Stimulated activated CD4-positive, alpha-beta T cell treated with anti-CD3 and anti-CD28 coated beads, TNF-alpha, amount 100 ng/mL, for 1 hour (primary cell): ENCODE data around the gene NDUFC2.
"Not testable (repeated sequence)": the region's sequence is repeated elsewhere in the genome, so short reads cannot be mapped to it uniquely, and the experiment has no call there.

Experiments used
- DNase-seq, 3 donors: peaks; one replicate each; pipeline ENCODE4 v3.0.0-alpha.2; 2020; ENCODE audit warnings: low read depth in 3 of 3, low spot score in 1 of 3

The NDUFC2 gene

DNA sequence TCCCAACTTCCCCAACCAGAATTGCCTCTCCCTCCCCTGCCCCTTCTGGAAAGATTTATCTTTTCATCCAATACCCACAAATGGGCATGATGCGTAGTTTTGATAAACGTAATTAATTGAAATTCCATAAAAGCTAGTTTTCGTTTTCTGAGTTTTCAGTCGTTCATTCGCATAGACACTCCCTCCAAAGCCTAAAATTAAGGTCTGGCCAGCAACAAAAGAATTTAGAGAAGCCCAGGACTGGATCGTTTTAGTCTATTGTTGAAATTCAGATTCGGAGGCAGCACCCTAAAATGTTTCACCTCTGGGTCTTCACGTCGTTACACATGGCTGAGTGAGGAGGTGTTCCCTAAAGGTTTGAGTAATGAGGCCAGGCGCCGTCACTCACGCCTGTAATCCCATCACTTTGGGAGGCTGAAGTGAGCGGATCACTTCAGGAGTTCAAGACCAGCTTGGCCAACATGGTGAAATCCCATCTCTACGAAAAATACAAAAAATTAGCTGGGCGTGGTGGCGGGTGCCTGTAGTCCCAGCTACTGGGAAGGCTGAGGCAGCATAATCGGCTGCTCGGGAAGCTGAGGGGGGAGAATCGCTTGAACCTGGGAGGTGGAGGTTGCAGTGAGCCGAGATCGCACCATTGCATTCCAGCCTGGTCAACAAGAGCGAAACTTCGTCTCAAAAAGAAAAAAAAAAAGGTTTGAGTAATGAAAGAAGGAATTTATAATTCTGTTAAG is 589 bp upstream of the NDUFC2 start:
- DNase-seq: no peak

DNA sequence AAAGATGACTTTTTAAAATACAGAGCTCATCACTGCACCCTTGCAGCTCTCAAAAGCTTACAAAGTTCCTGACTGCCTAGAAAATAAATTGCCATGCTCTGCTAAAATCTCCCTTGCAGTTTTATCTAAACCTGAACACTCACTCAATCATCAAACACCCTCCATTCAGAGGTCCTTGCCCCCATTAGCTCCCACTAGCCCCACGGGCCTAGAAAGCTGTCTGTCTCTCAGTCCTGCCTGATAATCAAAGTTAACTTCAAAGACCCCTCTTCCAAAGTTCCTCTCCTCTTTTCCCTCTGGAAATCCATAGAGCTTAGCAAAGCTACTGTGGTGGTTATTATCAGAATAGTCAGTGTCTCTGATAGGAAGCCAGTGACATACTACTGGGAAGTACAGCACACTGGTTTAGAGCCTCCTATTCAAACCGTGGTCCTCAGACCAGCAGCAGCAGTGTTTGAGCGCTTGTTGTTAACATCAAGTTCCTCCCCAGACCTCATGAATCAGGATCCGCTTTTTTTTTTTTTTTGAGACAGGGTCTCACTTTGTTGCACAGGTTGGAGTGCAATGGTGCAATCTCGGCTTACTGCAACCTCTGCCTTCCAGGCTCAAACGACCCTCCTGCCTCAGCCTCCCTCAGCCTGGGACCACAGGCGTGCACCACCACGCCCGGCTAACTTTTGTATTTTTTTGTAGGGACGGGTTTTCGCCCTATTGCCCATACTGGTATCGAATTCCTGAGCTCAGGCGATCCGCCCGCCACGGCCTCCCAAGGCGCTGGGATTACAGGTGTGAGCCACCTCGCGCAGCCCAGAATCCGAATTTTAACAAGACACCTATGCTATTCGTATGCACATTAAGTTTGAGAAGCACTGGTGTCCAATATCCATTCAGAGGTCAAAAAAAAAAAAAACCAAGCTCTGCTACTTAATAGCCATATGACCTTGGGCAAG is 1.2 kb downstream of the NDUFC2 start:
- no peak for DNase-seq

DNA sequence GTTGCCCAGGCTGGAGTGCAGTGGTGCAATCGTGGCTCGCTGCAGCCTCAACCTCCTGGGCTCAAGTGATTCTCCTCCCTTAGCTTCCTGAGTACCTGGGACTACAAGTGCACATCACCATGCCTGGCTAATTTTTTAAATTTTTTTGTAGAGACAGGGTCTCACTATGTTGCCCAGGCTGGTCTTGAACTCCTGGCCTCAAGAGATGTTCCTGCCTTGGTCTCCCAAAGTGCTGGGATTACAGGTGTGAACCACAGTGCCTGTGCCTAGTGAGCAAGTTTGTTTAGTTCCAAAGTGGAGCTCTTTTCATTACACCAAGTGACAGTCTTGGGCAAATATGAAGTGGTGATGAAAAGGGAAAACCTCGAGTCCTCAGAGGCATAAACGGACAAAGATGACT is 2.1 kb downstream of the NDUFC2 start:
- DNase-seq: not testable (repeated sequence)

DNA sequence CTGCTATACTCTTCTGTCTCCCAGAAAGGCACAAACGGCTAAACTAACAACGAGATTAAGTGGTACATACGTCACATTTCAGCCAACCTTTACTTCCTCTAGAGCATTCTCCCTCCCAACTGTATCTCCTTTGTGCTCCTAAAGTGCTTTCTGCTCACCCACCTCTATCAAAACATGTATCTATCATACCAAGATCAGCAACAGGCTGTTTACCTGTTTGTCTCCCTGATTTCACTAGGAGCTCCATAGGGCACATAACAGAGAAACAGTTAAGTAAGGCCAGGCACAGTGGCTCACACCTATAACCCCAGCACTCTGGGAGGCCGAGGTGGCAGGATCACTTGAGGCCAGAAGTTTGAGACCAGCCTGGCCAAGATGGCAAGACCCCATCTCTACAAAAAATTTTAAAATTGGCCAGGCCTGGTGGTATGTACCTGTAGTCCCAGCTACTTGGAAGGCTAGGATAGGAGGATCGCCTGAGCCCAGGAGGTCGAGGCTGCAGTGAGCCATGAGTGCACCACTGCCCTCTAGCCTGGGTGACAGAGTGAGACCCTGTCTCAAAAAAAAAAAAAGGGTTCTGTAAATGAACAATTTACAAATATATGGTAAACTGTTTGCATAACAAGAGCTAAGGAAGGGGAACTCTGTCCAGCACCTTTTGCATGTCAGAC is 2.8 kb downstream of the NDUFC2 start:
- DNase-seq: no peak

DNA sequence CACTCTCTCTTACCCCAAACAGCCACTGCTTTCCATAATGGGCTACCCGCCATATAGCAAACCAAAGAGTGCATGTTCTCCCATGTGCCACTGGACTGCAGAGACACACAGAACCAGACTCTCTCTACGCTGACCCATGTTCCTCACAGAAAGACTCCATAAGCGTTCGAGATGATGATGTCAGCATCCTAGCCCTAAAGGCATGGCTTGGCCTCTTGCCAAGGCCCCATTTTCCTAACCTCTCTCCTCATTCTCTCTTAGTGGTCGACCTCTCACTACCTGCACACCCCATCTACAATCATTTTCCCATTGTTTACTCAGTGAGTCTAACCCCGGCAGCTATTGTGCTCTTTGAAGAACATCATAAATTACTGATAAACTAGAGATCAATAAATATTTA is 4.9 kb downstream of the NDUFC2 start:
- DNase-seq: no peak

DNA sequence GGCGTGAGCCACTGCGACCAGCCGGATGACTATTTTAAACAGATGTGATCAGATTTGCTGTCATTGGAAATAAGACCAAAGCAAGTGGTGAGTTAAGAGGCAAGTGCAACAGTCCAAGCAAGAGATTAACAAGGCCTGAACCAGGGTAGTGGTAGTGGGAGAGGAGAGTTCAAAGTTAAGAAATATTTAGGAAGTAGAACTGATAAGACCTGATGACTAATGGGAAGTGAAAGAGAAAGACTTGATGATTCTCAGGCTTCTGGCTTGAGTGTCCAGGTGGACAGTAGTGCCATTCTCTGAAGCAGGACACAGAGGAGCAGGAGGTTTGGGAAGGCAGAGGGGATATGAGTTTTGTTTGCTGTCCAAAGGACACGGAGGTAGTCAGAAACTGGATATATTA is 7.2 kb downstream of the NDUFC2 start:
- no peak for DNase-seq

DNA sequence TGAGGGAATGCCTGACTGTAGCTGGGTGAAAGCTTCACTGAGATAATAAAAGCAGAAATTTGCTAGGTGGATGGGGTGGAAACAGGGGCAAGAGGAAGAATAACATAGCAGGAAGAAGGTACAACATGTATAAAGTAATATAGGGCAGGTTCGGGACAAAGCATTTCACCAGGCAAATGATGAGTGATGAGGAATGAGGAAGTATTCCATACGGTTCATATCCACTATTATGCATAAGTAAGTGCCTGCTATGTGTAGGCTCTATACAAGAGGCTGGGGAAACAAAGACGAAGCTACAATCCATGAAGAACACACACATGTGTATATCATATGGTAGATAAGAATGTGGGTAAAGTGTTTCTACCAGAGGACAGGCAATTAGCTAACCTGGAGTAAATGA is 7.9 kb downstream of the NDUFC2 start:
- DNase-seq: no peak

DNA sequence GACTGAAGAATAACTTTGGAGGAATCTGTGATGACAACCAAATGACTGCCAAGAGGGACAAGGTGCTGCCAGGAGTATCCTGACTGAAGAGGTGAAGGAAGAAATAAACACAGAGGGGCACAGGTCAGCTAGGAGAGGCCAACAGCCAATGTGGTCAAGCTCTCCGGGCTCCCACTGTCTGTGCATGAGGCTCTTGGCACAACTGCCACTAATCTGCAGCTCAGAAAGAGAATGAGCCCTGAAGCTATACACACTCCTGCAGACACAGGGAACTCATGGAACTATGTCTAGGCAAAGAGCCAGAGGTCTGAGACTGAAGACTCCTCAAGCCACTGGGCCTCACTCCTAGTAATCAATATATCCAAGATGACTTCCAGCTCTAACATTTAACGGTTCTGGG is 9.0 kb downstream of the NDUFC2 start:
- no peak for DNase-seq

DNA sequence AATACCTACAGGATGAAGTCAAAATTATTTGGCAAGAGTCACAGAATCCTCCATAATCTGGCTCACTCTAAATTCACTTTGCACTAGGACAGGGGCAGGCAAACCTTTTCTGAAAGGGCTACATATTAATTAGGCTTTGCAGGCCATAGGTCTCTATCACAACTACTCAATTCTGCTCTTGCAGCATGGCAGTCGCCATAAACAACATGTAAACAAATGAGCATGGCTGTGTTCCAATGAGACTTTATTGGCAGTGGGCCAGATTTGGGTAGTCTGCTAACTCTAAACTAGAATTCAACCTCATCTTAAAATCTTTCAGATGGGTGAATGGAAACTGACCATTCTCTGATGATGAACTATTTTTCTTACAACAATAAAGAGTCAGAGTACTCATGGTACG is 10.2 kb downstream of the NDUFC2 start:
- DNase-seq: no peak

DNA sequence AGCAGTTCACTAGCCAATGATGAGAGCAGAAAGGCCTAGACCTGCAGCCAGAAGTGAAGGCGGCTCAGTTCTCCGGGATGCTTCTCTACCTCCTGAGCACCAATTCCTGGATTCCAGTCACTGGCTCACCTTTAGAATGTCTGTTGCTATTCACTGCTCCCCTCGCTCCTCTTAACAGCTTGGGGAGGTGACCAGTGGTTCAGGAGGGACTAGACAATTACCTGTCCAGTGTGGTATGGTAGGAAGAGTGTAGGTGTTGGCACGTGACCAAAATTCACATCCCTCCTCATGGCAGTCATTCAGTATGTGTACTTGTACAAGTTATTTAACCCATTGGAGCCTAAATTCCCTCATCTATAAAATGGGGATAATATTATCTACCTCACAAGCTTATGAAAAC is 12.0 kb downstream of the NDUFC2 start:
- DNase-seq: no peak

DNA sequence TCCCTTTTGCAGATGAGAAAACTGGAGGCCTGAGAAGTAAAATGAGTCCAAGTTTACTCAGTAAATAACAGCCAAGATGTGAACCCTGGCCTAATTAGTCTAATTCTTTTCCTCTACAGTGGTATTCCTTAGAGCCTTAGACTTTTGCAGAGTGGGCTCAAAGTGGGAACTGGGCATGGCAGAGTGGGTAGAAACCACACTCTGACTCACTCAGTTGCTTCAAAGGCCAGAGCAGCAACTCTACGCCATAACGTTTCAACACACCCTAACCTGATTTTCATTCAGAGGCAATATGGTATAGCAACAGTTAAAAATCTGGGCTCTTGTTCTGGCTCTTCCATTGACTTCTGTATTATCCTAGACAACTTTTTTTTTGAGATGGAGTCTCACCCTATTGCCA is 13.2 kb downstream of the NDUFC2 start:
- DNase-seq: no peak

DNA sequence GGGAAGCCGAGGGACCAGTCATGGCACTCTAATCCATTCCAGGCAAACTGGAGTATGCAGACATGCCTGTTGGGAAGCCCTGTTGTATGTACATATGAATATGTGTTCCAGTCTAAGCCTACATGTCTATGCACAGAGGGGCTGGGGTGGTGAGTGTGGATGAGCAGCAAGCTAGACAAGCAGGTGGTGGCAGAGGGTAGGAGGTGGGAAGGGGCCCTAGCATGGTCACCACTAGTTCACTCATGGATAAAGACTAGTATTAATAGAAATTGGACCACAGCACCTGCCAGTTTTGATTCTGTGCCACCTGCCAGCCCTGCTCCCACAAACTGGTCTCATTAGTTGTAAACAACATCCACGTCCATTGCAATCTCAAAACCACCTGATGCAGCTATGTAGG is 14.5 kb downstream of the NDUFC2 start:
- DNase-seq: no peak

DNA sequence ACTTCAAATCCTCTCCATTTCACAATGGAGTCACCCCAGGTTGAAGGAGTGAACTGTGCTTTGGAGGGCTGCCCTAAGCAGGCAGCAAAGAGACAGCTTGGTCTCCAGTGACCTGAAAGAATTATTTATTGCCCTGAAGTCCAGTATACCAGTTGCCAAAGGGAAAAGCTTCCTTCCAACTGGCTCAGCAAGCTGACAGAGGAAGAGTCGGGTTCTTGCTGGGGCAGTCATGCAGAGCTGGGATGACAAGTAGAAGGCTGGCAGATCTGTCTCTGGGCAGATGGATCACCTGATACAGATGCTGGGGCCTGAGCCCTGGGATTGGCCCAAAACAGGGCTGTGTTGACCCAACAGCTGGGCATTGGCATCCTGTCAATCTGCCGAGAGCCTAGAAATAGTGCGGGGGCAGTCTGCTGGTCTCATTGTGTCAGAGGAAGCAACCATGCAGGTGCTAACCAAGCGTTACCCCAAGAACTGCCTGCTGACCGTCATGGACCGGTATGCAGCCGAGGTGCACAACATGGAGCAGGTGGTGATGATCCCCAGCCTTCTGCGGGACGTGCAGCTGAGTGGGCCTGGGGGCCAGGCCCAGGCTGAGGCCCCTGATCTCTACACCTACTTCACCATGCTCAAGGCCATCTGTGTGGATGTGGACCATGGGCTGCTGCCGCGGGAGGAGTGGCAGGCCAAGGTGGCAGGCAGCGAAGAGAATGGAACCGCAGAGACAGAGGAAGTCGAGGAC is 16.1 kb downstream of the NDUFC2 start, which contains the start of gene THRSP:
TSS of gene THRSP (plus strand) at position 422 of the 742 bp plus-strand sequence. CDS start at position 443, 21 bp downstream.
- no peak for DNase-seq

DNA sequence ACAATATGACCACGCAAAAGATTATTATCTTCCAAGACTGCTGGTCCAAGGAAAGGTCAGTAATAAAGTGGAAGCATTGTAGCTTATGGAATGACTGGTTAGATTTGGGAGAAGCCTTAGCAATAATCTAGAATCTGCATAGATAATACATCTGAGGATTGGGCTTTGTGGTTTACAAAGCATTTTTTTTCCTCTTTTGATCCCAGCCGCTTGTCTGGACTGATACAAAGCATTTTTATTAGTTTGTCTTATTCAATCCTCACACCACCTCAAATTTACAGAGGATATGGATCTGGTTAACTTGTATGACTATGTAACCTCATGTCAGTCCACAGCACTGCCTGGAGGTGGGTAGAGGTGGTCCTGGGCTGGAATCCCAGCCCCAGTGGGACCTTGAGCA is 17.0 kb downstream of the NDUFC2 start:
- no peak for DNase-seq

DNA sequence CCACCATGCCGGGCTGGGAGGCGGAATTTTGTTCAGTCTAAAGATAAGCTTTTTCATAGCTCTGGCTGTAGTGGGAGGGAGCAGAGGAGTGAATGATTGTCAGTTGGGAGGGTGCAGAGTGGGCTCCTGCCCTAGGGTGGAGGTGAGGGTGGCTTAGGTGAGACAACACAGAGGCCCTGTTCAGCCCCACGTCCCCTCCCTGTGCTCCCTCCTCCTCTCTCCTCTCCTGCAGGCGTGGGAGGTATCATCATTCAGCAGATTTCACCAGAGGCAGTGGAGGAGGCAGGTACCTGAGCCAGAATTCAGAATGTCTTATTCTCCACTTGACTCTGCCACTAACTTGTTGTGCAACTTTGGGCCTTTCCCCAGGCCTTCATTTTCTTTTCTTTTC is 17.7 kb downstream of the NDUFC2 start:
- no peak for DNase-seq

DNA sequence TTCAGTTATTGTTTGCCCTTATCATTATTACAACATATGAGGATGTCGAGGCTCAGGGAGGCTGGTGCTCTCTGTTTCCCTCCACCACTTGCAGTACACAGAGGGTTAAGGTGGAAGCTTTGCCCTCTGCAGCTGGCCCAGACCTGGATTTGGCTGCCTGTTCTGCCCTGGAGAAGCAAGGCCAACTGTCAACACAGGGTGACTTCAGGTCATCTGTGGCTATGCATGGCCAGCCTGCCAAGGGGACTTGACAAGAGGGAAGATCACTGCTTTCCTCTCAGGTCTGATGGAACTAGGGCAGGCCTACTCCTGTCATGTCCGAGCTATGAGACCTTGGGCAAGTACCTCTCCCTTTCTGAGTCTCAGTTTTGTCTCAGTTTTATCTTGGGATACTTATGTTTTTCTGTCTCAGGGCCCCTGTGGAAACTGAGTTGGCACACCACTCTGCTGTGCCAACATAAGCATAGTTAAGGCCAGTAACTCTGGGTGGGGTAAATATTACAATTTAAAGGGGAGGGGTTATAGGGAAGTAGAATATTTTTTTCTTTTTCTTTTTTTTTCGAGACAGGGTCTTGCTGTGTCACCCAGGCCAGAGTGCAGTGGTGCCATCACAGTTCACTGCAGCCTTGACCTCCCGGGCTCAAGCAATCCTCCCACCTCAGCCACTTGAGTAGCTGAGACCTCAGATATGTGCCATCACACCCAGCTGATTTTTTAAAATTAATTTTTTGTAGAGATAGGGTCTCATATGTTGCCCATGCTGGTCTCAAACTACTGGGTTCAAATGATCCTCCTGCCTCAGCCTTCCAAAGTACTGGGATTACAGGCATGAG is 18.4 kb downstream of the NDUFC2 start:
- no peak for DNase-seq

DNA sequence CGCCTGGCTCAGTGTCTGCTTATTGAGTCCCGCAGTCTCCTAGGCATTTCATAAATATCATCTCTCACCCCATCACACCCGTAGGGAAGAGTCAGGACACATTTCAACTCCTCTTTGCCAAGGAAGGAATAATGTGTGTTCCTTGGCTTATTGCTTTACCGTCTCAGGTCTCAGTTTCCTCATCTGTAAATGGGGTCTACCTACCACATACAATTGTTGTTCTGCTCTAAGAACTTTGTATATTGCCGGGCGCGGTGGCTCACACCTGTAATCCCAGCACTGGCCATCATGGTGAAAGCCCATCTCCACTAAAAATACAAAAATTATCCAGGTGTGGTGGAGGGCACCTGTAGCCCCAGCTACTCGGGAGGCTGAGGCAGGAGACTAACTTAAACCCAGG is 19.1 kb downstream of the NDUFC2 start:
- no peak for DNase-seq

DNA sequence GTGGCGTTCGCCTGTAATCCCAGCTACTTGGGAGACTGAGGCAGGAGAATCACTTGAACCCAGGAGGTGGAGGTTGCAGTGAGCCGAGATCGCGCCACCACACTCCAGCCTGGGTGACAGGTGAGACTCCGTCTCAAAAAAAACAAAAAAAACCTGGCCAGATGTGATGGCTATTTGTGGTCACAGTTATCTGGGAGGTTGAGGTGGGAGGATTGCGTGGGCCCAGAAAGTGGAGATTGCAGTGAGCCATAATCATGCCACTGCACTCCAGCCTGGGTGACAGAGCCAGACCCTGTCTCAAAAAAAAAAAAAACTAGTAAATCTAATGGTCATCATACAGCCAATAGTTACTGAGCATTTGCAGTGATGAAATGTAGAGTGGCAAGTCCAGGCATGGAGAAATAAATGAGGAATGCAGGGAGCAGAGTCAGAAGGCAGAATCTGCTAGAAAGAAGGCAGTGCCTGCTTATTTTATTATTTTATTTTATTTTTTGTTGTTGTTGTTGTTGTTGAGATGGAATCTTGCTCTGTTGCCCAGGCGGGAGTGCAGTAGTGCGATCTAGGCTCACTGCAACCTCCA is 19.8 kb downstream of the NDUFC2 start:
- DNase-seq: not testable (repeated sequence)

DNA sequence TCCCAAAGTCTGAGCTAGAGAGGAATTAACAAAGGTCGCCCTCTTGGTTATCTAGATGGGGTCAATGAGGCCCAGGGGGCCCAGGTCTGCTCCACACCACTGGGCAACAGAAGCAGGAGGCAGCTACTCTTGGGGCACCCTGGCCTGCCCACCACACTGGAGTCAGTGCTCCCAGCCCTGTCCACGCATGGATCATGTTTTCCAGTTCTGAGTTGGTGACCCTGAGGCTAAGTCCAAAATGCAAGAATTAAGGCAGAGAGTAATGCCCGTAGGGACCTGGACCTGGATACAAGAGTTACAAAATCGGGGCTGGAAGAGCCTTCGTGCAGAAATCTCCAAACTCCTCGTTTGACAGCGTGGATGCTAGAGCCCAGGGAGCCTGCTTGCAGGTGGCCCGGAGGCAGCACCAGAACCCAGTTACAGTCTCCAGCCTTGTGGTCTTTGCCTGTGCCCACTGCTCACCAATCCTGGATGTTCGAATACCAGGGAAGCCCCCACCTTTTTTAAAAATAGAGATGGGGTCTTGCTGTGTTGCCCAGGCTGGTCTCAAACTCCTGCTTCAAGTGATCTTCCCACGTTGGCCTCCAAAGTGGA is 22.1 kb downstream of the NDUFC2 start:
- DNase-seq: no peak
